ENCODE measurements around the gene NUP214.
"Not testable (repeated sequence)": the region's sequence is repeated elsewhere in the genome, so short reads cannot be mapped to it uniquely, and the experiment has no call there.

The NUP214 gene

DNA sequence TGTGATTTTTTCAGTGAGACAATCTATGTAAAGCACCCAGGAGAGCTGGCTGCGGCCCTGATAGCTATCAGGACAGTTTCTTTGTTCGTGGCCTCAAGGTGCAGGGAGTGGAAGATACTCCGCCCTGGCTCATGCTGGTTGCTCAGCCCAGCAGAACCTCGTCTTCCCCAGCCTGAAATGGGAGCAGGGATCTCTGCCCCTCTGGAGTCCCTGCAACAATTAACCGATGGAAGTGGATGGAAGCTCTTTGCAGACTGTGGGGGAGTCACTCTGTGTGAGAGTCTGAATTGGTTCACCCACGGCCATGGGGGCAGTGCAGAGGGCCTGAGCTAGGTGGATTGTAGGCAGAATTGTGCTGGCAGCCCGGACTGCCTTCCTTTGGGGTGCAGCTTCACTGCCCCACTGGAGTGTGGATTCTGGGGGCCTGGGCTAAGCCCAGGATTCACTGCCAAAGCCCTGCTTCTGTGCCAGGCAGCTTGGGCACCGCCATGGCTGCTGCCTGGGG lies 26.2 kb upstream of the NUP214 start:
- TF ChIP-seq SPI1 (IDR thresholded peaks at IDR 0.05; ENCODE audit: borderline replicate concordance, low read depth) (no peak), GABPA (IDR thresholded peaks at IDR 0.05; ENCODE audit: low read depth) (no peak), POLR2AphosphoS5 (IDR thresholded peaks at IDR 0.05; ENCODE audit: low read depth) (no peak)
- TF ChIP-seq, protein P1, sequence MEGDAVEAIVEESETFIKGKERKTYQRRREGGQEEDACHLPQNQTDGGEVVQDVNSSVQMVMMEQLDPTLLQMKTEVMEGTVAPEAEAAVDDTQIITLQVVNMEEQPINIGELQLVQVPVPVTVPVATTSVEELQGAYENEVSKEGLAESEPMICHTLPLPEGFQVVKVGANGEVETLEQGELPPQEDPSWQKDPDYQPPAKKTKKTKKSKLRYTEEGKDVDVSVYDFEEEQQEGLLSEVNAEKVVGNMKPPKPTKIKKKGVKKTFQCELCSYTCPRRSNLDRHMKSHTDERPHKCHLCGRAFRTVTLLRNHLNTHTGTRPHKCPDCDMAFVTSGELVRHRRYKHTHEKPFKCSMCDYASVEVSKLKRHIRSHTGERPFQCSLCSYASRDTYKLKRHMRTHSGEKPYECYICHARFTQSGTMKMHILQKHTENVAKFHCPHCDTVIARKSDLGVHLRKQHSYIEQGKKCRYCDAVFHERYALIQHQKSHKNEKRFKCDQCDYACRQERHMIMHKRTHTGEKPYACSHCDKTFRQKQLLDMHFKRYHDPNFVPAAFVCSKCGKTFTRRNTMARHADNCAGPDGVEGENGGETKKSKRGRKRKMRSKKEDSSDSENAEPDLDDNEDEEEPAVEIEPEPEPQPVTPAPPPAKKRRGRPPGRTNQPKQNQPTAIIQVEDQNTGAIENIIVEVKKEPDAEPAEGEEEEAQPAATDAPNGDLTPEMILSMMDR (IDR thresholded peaks at IDR 0.05; ENCODE audit: insufficient read depth, low read length): no peak
- H3K27ac ChIP-seq (replicated peaks): no peak overlapping the region
- DNase-seq (ENCODE audit: low read depth in 1 of 2, low spot score in 1 of 2): no peak
- no peak overlapping the region for H3K4me3 ChIP-seq (replicated peaks; ENCODE audit: insufficient read depth, low read length)
- peaks cover 29% of the 10 kb centered on the region for H3K27me3 ChIP-seq (ENCODE audit: insufficient read depth, poor library complexity, severe bottlenecking)

DNA sequence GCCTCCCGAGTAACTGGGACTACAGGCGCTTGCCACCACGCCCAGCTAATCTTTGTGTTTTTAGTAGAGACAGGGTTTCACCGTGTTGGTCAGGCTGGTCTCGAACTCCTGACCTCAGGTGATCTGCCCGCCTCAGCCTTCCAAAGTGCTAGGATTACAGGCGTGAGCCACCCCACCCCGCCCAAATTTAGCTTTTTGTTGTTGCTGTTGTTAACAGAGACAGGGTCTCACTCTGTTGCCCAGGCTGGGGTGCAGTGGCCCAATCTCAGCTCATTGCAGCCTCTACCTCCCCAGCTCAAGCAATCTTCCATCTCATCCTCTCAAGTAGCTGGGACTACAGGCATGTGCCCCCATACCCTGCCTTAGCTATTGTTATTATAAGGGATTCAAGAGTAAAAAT lies 25.5 kb upstream of the NUP214 start:
- H3K4me3 ChIP-seq (replicated peaks; ENCODE audit: insufficient read depth, low read length); H3K27ac ChIP-seq (replicated peaks); DNase-seq (ENCODE audit: low read depth in 1 of 2, low spot score in 1 of 2): not testable (repeated sequence)
- H3K27me3 ChIP-seq (ENCODE audit: insufficient read depth, poor library complexity, severe bottlenecking): peaks cover 27% of the 10 kb centered on the region

DNA sequence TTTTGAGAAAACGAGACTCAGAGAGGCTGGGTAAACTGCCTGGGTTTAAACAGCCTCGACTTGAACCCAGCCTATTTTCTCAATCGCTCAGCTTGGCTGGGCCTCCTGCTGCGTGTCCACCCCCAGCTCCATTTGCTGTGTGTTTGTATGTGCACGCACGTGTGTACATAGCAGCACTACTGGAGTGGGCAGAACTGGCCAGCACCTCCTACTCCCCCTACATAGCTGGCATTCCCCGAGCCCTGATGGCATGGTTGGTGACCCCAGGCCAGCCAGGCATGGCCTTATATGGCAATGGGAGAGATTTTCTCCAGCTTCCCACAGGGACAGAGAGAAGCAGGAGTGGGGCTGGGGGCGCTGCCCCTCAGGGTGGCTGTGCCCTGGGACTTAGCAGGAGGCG lies 24.9 kb upstream of the NUP214 start:
- H3K27me3 ChIP-seq (ENCODE audit: insufficient read depth, poor library complexity, severe bottlenecking): peaks cover 21% of the 10 kb centered on the region

DNA sequence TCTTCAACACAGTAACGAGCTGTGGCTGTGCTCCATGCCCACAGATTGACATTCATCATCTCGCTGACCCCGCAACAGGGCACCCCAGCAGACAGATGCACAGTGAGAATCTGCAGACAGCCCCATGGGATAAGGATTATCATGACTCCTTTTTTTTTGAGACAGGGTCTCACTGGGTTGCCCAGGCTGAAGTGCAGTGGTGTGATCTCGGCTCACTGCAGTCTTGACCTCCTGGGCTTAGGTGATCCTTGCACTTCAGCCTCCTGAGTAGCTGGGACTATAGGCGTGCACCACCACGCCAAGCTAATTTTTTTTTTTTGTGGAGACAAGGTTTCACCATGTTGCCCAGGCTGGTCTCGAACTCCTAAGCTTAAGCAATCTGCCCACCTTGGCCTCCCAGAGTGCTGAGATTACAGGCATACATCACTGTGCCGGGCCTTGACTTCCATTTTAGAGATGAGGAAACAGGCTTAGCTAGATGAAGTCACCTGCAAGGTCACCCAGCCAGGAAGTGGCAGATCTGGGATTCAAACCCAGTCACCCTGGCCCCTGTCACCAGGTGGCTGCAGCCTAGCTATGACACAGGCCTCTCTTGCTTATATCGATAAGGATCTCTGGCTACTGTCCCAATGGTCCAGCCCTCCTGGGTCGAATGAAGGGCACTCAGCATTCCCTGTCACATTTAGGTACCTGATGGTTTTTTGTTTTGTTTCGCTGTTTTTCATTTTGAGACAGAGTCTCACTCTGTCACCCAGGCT lies 24.0 kb upstream of the NUP214 start:
- H3K27ac ChIP-seq (replicated peaks): no peak overlapping the region
- no peak for DNase-seq (ENCODE audit: low read depth in 1 of 2, low spot score in 1 of 2)
- H3K4me3 ChIP-seq (replicated peaks; ENCODE audit: insufficient read depth, low read length): no peak overlapping the region
- TF ChIP-seq, protein P2, sequence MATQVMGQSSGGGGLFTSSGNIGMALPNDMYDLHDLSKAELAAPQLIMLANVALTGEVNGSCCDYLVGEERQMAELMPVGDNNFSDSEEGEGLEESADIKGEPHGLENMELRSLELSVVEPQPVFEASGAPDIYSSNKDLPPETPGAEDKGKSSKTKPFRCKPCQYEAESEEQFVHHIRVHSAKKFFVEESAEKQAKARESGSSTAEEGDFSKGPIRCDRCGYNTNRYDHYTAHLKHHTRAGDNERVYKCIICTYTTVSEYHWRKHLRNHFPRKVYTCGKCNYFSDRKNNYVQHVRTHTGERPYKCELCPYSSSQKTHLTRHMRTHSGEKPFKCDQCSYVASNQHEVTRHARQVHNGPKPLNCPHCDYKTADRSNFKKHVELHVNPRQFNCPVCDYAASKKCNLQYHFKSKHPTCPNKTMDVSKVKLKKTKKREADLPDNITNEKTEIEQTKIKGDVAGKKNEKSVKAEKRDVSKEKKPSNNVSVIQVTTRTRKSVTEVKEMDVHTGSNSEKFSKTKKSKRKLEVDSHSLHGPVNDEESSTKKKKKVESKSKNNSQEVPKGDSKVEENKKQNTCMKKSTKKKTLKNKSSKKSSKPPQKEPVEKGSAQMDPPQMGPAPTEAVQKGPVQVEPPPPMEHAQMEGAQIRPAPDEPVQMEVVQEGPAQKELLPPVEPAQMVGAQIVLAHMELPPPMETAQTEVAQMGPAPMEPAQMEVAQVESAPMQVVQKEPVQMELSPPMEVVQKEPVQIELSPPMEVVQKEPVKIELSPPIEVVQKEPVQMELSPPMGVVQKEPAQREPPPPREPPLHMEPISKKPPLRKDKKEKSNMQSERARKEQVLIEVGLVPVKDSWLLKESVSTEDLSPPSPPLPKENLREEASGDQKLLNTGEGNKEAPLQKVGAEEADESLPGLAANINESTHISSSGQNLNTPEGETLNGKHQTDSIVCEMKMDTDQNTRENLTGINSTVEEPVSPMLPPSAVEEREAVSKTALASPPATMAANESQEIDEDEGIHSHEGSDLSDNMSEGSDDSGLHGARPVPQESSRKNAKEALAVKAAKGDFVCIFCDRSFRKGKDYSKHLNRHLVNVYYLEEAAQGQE (IDR thresholded peaks at IDR 0.05; ENCODE audit: insufficient replicate concordance, low read depth): no peak
- TF ChIP-seq POLR2AphosphoS5 (IDR thresholded peaks at IDR 0.05; ENCODE audit: low read depth): no peak
- TF ChIP-seq, protein P1 (IDR thresholded peaks at IDR 0.05; ENCODE audit: insufficient read depth, low read length): no peak
- no peak for TF ChIP-seq SPI1 (IDR thresholded peaks at IDR 0.05; ENCODE audit: borderline replicate concordance, low read depth)
- TF ChIP-seq GABPA (IDR thresholded peaks at IDR 0.05; ENCODE audit: low read depth): no peak
- peaks cover 14% of the 10 kb centered on the region for H3K27me3 ChIP-seq (ENCODE audit: insufficient read depth, poor library complexity, severe bottlenecking)

More for the DNA sequence above, 24.9 kb upstream of the NUP214 start:
- DNase-seq (ENCODE audit: low read depth in 1 of 2, low spot score in 1 of 2): no peak
- no peak for TF ChIP-seq GABPA (IDR thresholded peaks at IDR 0.05; ENCODE audit: low read depth)
- TF ChIP-seq, protein P2 (IDR thresholded peaks at IDR 0.05; ENCODE audit: insufficient replicate concordance, low read depth): no peak
- TF ChIP-seq, protein P1 (IDR thresholded peaks at IDR 0.05; ENCODE audit: insufficient read depth, low read length): no peak
- TF ChIP-seq SPI1 (IDR thresholded peaks at IDR 0.05; ENCODE audit: borderline replicate concordance, low read depth): no peak
- TF ChIP-seq POLR2AphosphoS5 (IDR thresholded peaks at IDR 0.05; ENCODE audit: low read depth): no peak
- no peak overlapping the region for H3K4me3 ChIP-seq (replicated peaks; ENCODE audit: insufficient read depth, low read length)
- H3K27ac ChIP-seq (replicated peaks): no peak overlapping the region
